Small intestine (tissue), 7 donors: ENCODE results near the gene LMO1. TPM values are rescaled to one million over a fixed set of nuclear protein-coding genes. Genes with fewer than 3 reads are reported as not detected.
A peak's percentile ranks its signal among the peaks of the same experiment; 100 is the strongest.

Experiments
- DNase-seq, 2 donors: peaks; one replicate each; pipeline versions ENCODE4 v3.0.0 to v3.0.0-alpha.2; 2013
- FAIRE-seq: peaks from 2 replicates; lab custom pipeline; 2012; peaks lifted over from hg19 to GRCh38; lab: Jason Lieb, UNC
- H3K27ac ChIP-seq, 3 donors: one replicate each; pipeline ENCODE4 v1.5.1; 2013; ENCODE audit warnings: low read length in 2 of 3, mild to moderate bottlenecking in 2 of 3, control low read depth in 1 of 3, inconsistent platforms in 1 of 3, low read depth in 1 of 3, moderate library complexity in 1 of 3
- H3K27me3 ChIP-seq, 3 donors: one replicate each; pipeline ENCODE4 v1.6.1; 2013; ENCODE audit warnings: low read length in 3 of 3, inconsistent platforms in 1 of 3; ENCODE audit not compliant: control insufficient read depth in 3 of 3, insufficient read depth in 3 of 3
- H3K36me3 ChIP-seq, 3 donors: one replicate each; pipeline ENCODE4 v1.6.1; 2013; ENCODE audit warnings: low read length in 3 of 3, inconsistent platforms in 1 of 3, low read depth in 1 of 3, mild to moderate bottlenecking in 1 of 3, moderate library complexity in 1 of 3; ENCODE audit not compliant: control insufficient read depth in 3 of 3, insufficient read depth in 2 of 3
- H3K4me1 ChIP-seq, 3 donors: one replicate each; pipeline ENCODE4 v1.6.1; 2013; ENCODE audit warnings: low read length in 2 of 3, inconsistent platforms in 1 of 3, low read depth in 1 of 3, mild to moderate bottlenecking in 1 of 3, moderate library complexity in 1 of 3; ENCODE audit not compliant: control insufficient read depth in 3 of 3, insufficient read depth in 2 of 3
- H3K4me3 ChIP-seq, 3 donors: one replicate each; pipeline ENCODE4 v1.5.1; 2013; ENCODE audit warnings: low read length in 3 of 3, control low read depth in 1 of 3, inconsistent platforms in 1 of 3, low read depth in 1 of 3, mild to moderate bottlenecking in 1 of 3, moderate library complexity in 1 of 3
- H3K9me3 ChIP-seq, 2 donors: one replicate each; pipeline ENCODE4 v1.6.1; 2013; ENCODE audit warnings: low read depth in 1 of 2, low read length in 1 of 2; ENCODE audit not compliant: control insufficient read depth in 2 of 2, insufficient read depth in 1 of 2
- WGBS, 3 donors: extraction: QIAGEN DNeasy Blood & Tissue Kit; methylation state at CpG; one replicate each; pipeline ENCODE4 v1.1.7; 2013; 5-methylcytosine and 5-hydroxymethylcytosine counted together
- polyA plus RNA-seq, 4 donors: library from polyadenylated mRNA; stranded (reverse) in 3 of 4; unstranded in 1 of 4; fragments of 200-250 nt in 3 of 4; fragments of 120-200 nt in 1 of 4; gene quantifications; one replicate each; pipeline versions ENCODE4 v1.2.1 to v1.2.3, GENCODE V29; 2013
- donor health status: healthy with polysubstance abuse.
- donor health status: control.
- donor health status: control.
- donor health status: Bipolar disorder and iron deficiency.
- donor health status: healthy.

The LMO1 gene
- polyA plus RNA-seq, 4 donors, result 0.04 TPM; not detected in 3

GRCh38 chr11:8232849-8233606 lies 30.6 kb downstream of the LMO1 start:
- Histone ChIP-seq H3K9me3 (no peaks in the 10 kb centered on the region), H3K36me3 (no peaks in the 10 kb centered on the region), H3K4me3 (no peak overlapping the region), H3K27ac (no peak overlapping the region), H3K4me1 (no peaks in the 10 kb centered on the region), H3K27me3 (peaks cover 0 to 3% (median 0%) of the 10 kb centered on the region in 3 donors)
- no peak for DNase-seq
- FAIRE-seq, result no peak
- 74 to 84% (median 79%) methylated on average over 9 of the region's 9 CpGs for WGBS, 3 donors

- WGBS, 3 donors, result 81 to 89% (median 86%) methylated on average over 5 of the region's 5 CpGs
- no peaks in the 10 kb centered on the region for H3K36me3 ChIP-seq
- no peaks in the 10 kb centered on the region for H3K4me1 ChIP-seq
- H3K4me3 ChIP-seq, result no peak overlapping the region
- peaks cover 0 to 3% (median 0%) of the 10 kb centered on the region in 3 donors for H3K27me3 ChIP-seq
- H3K27ac ChIP-seq, result no peak overlapping the region
- FAIRE-seq (no peak), DNase-seq (no peak)
- H3K9me3 ChIP-seq, result no peaks in the 10 kb centered on the region
Measured at GRCh38 chr11:8232414-8232813, 31.3 kb downstream of the LMO1 start.

GRCh38 chr11:8231979-8232378 lies 31.7 kb downstream of the LMO1 start:
- Histone ChIP-seq H3K27me3 (peaks cover 0 to 3% (median 0%) of the 10 kb centered on the region in 3 donors), H3K4me3 (no peak overlapping the region), H3K9me3 (no peaks in the 10 kb centered on the region), H3K27ac (no peak overlapping the region), H3K4me1 (no peaks in the 10 kb centered on the region), H3K36me3 (no peaks in the 10 kb centered on the region)
- no peak for FAIRE-seq
- 68 to 77% (median 77%) methylated on average over 5 of the region's 5 CpGs for WGBS, 3 donors
- DNase-seq, result no peak

- no peak overlapping the region for H3K4me3 ChIP-seq
- no peaks in the 10 kb centered on the region for H3K9me3 ChIP-seq
- H3K36me3 ChIP-seq, result no peaks in the 10 kb centered on the region
- no peak for FAIRE-seq
- WGBS, 3 donors, result 86 to 89% (median 87%) methylated on average over 21 of the region's 21 CpGs
- no peaks in the 10 kb centered on the region for H3K4me1 ChIP-seq
- DNase-seq, result no peak
- no peak overlapping the region for H3K27ac ChIP-seq
- H3K27me3 ChIP-seq, result peaks cover 0 to 3% (median 0%) of the 10 kb centered on the region in 3 donors
Measured at GRCh38 chr11:8230921-8231847, 32.5 kb downstream of the LMO1 start.

- DNase-seq, result no peak
- FAIRE-seq, result no peak
- H3K36me3 ChIP-seq, result no peaks in the 10 kb centered on the region
- no peaks in the 10 kb centered on the region for H3K4me1 ChIP-seq
- no peaks in the 10 kb centered on the region for H3K9me3 ChIP-seq
- no peak overlapping the region for H3K4me3 ChIP-seq
- H3K27ac ChIP-seq, result no peak overlapping the region
- WGBS, 3 donors, result 88 to 92% (median 91%) methylated on average over 22 of the region's 22 CpGs
- H3K27me3 ChIP-seq, result peaks cover 0 to 3% (median 0%) of the 10 kb centered on the region in 3 donors
Measured at GRCh38 chr11:8230178-8230859, 33.4 kb downstream of the LMO1 start.

GRCh38 chr11:8229299-8230177 lies 34.1 kb downstream of the LMO1 start:
- WGBS, 3 donors, result 23 to 54% (median 32%) methylated on average over 9 of the region's 9 CpGs

GRCh38 chr11:8228231-8228630 lies 35.4 kb downstream of the LMO1 start:
- no peaks in the 10 kb centered on the region for H3K9me3 ChIP-seq
- no peaks in the 10 kb centered on the region for H3K4me1 ChIP-seq
- no peak overlapping the region for H3K4me3 ChIP-seq
- DNase-seq, result no peak
- H3K27ac ChIP-seq, result no peak overlapping the region
- no peak for FAIRE-seq
- H3K36me3 ChIP-seq, result no peaks in the 10 kb centered on the region
- H3K27me3 ChIP-seq, result peaks cover 0 to 2% (median 0%) of the 10 kb centered on the region in 3 donors
- WGBS, 3 donors, result 76 to 79% (median 77%) methylated on average over 7 of the region's 7 CpGs

More at GRCh38 chr11:8229299-8230177, 34.1 kb downstream of the LMO1 start:
- Histone ChIP-seq H3K4me1 (no peaks in the 10 kb centered on the region), H3K36me3 (no peaks in the 10 kb centered on the region), H3K27ac (no peak overlapping the region), H3K27me3 (peaks cover 0 to 3% (median 0%) of the 10 kb centered on the region in 3 donors), H3K4me3 (no peak overlapping the region), H3K9me3 (no peaks in the 10 kb centered on the region)
- DNase-seq (peak in 1 of 2 donors; percentile 7), FAIRE-seq (no peak)
